Smooth muscle cell (in vitro differentiated cells): ENCODE data around the gene KCNJ12. TPM values are rescaled to one million over a fixed set of nuclear protein-coding genes. Genes with fewer than 3 reads are reported as not detected.

Experiments used
- DNase-seq: peaks from one replicate; lab custom pipeline; 2025; ENCODE audit not compliant: unreplicated experiment; lab: John Stamatoyannopoulos, UW
- H2AFZ ChIP-seq: fragments of 200-600 bp; sonication (generic); 2 replicates; pipeline ENCODE4 v1.6.0; 2016; ENCODE audit warnings: antibody characterized with exemption, low read depth, mild to moderate bottlenecking
- H3F3A ChIP-seq: fragments of 200-600 bp; sonication (generic); 2 replicates; pipeline ENCODE4 v1.6.0; 2017; ENCODE audit warnings: antibody characterized with exemption, low read depth
- H3K27ac ChIP-seq: fragments of 200-600 bp; sonication (generic); 2 replicates; pipeline ENCODE4 v1.5.1; 2016; ENCODE audit warnings: low read depth, mild to moderate bottlenecking
- H3K27me3 ChIP-seq: fragments of 200-600 bp; sonication (generic); 2 replicates; pipeline ENCODE4 v1.6.1; 2016; ENCODE audit warnings: low read depth, mild to moderate bottlenecking
- H3K36me3 ChIP-seq: fragments of 200-600 bp; sonication (generic); 2 replicates; pipeline ENCODE4 v1.5.1; 2016; ENCODE audit warnings: low read depth
- H3K4me1 ChIP-seq: fragments of 200-600 bp; sonication (generic); 2 replicates; pipeline ENCODE4 v1.5.1; 2016; ENCODE audit warnings: low read depth
- H3K4me2 ChIP-seq: fragments of 200-600 bp; sonication (generic); 2 replicates; pipeline ENCODE4 v1.6.0; 2016; ENCODE audit warnings: mild to moderate bottlenecking
- H3K4me3 ChIP-seq: fragments of 200-600 bp; sonication (generic); 2 replicates; pipeline ENCODE4 v1.5.1; 2016; ENCODE audit warnings: mild to moderate bottlenecking
- H3K79me2 ChIP-seq: fragments of 200-600 bp; sonication (generic); 2 replicates; pipeline ENCODE4 v1.6.0; 2016; ENCODE audit warnings: low read depth, mild to moderate bottlenecking
- H3K9ac ChIP-seq: fragments of 200-600 bp; sonication (generic); 2 replicates; pipeline ENCODE4 v1.6.0; 2016; ENCODE audit warnings: low read depth
- H3K9me3 ChIP-seq: fragments of 200-600 bp; sonication (generic); replicated peaks from 2 replicates; pipeline ENCODE4 v1.5.1; 2016; ENCODE audit warnings: low read depth
- H4K20me1 ChIP-seq: fragments of 200-600 bp; sonication (generic); 2 replicates; pipeline ENCODE4 v1.6.0; 2016; ENCODE audit warnings: low read depth
- CTCF ChIP-seq: fragments of 200-600 bp; sonication (generic); IDR thresholded peaks from 2 replicates; pipeline ENCODE4 v1.5.1; 2017; ENCODE audit warnings: borderline replicate concordance, mild to moderate bottlenecking, antibody characterized with exemption; ENCODE audit not compliant: insufficient read depth, poor library complexity, severe bottlenecking
- WGBS: methylation state at CpG from one replicate; pipeline ENCODE4 v1.1.7; 2016; ENCODE audit warnings: low lambda C conversion rate; 5-methylcytosine and 5-hydroxymethylcytosine counted together
- polyA plus RNA-seq: library from polyadenylated mRNA; unstranded; fragments of >200 nt; fragmentation: Nextera tagmentation; extraction: Ambion mirVana; gene quantifications from 2 replicates; pipeline ENCODE4 v1.2.1, GENCODE V29; 2016
- total RNA-seq: library from RNA; depleted of rRNA; stranded (reverse); fragments of >200 nt; gene quantifications from 2 replicates; pipeline ENCODE4 v1.2.3, GENCODE V29; 2014

Gene KCNJ12
- total and polyA plus RNA-seq, 2 experiments from 2014 or later, result 0.04 to 0.18 TPM

DNA sequence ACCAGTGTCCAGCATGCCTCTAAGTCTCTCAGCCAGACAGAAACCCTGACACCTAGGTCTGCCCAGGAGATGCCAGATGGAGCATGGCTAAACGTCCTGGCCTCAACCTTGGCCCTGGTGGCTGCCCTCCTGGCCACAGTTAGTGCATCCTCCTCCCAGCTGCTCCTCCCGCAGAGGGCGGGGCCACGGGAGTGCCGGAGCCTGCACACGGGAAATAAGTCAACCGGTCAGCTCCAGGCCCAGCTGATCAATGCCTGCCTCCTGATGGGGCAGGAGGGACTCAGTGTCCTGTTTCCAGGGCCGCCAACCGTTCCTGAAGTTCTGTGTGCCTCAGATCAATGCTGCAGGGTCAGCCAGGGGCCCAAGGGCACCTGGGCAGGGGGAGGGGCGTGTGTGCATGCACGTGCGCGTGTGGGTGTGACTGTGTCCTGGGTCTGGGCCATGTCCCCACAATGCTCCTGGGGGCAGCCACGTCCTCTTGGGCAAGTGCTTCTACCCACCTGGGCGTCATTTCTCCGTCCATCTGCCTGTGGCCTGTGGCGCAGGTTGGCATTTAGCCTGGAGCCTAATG lies 4.6 kb upstream of the KCNJ12 start:
- no peak overlapping the region for H2AFZ ChIP-seq
- no peaks in the 10 kb centered on the region for H4K20me1 ChIP-seq
- WGBS, result 87% methylated on average over 17 of the region's 17 CpGs
- H3K9ac ChIP-seq, result no peak overlapping the region
- no peak for DNase-seq
- H3K36me3 ChIP-seq, result no peaks in the 10 kb centered on the region
- no peak overlapping the region for H3K4me3 ChIP-seq
- no peaks in the 10 kb centered on the region for H3K79me2 ChIP-seq
- TF ChIP-seq CTCF, result no peak
- H3F3A ChIP-seq, result no peaks in the 10 kb centered on the region
- H3K9me3 ChIP-seq, result no peaks in the 10 kb centered on the region
- peaks cover 15% of the 10 kb centered on the region for H3K4me1 ChIP-seq
- H3K27me3 ChIP-seq, result peaks cover 24% of the 10 kb centered on the region
- H3K4me2 ChIP-seq, result no peak overlapping the region
- no peak overlapping the region for H3K27ac ChIP-seq

DNA sequence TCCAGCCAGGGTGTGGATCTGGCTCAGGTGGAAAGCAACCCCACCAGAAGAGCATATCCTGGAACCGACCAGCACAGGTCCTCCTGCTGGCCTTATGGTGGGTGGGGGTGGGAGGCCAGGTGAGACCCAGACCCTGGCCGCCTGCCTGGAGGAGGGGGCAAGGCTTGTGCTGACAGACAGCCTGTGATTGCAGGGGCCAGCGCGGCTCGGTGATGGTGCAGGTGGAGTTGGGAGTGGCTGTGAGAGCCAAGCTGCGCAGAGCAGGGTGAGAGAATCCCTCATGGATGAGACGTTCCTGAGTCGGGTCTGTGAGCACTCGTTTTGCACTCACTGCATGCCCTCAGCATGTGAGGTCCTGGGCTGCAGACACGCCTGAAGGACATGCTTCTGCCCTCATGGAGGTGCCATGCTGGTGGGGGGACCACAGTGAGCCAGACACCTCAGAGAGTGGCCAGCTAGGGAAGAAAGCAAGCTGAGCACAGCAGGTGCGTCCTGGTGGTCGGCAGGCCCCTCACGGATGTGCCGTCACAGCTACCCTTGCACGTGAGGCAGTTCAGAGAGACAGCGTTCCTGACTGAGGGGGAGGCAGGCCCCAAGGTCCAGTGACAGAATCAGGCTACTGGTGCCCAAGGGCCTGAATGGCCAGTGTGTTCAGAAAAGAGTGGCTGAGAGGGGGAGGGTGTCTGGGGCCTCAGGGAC lies 3.8 kb upstream of the KCNJ12 start:
- no peaks in the 10 kb centered on the region for H3F3A ChIP-seq
- peaks cover 28% of the 10 kb centered on the region for H3K27me3 ChIP-seq
- H3K79me2 ChIP-seq, result no peaks in the 10 kb centered on the region
- no peak for DNase-seq
- H3K4me2 ChIP-seq, result no peak overlapping the region
- peaks cover 20% of the 10 kb centered on the region for H3K4me1 ChIP-seq
- no peak overlapping the region for H3K4me3 ChIP-seq
- WGBS, result 90% methylated on average over 16 of the region's 16 CpGs
- TF ChIP-seq CTCF, result no peak
- H3K9me3 ChIP-seq, result no peaks in the 10 kb centered on the region
- no peak overlapping the region for H3K27ac ChIP-seq
- no peak overlapping the region for H2AFZ ChIP-seq
- no peaks in the 10 kb centered on the region for H3K36me3 ChIP-seq
- no peak overlapping the region for H3K9ac ChIP-seq
- no peaks in the 10 kb centered on the region for H4K20me1 ChIP-seq

GRCh38 chr17:21373036-21373435 lies 3.1 kb upstream of the KCNJ12 start:
- Histone ChIP-seq H3K4me3 (no peak overlapping the region), H3F3A (no peaks in the 10 kb centered on the region), H4K20me1 (no peaks in the 10 kb centered on the region), H3K27ac (no peak overlapping the region), H3K9me3 (no peaks in the 10 kb centered on the region), H3K79me2 (no peaks in the 10 kb centered on the region), H3K27me3 (peaks cover 32% of the 10 kb centered on the region), H3K36me3 (no peaks in the 10 kb centered on the region), H3K4me1 (peaks cover 25% of the 10 kb centered on the region), H3K4me2 (no peak overlapping the region), H3K9ac (no peak overlapping the region), H2AFZ (no peak overlapping the region)
- 75% methylated on average over 12 of the region's 12 CpGs for WGBS
- no peak for TF ChIP-seq CTCF
- DNase-seq, result no peak
